ENCODE data around the gene UPK3B.
"Not testable (repeated sequence)": the region's sequence is repeated elsewhere in the genome, so short reads cannot be mapped to it uniquely, and the experiment has no call there.

- TF ChIP-seq CTCF (conservative IDR thresholded peaks at IDR 0.05; ENCODE audit: low read length); EZH2phosphoT487 (IDR thresholded peaks at IDR 0.05; ENCODE audit: borderline replicate concordance, low read depth, low read length): not testable (repeated sequence)
Observed at GRCh38 chr7:76484456-76484855, 25.9 kb upstream of the UPK3B start.

All from OCI-LY7 (cell line).